ENCODE data around the gene CCNA1. TPM values are rescaled to one million over a fixed set of nuclear protein-coding genes. Genes with fewer than 3 reads are reported as not detected.

CCNA1 gene
- total and polyA plus RNA-seq, 12 donors: 0.20 to 1.1 (median 0.38) TPM; not detected in 3

- peaks cover 0 to 5% (median 0%) of the 10 kb centered on the region in 7 donors for H3K27me3 ChIP-seq
- H3K36me3 ChIP-seq: no peaks in the 10 kb centered on the region
- no peak overlapping the region for H3K27ac ChIP-seq
- H3K4me1 ChIP-seq: peaks cover 0 to 10% (median 0%) of the 10 kb centered on the region in 9 donors
- intact Hi-C loops (cut with DNase I): loop anchor here in 2 of 10 donors (10.0 kb wide), 1 partner anchor 572 kb away; no protein-coding TSS in a partner anchor
- no peak for TF ChIP-seq CTCF (IDR thresholded peaks at IDR 0.05)
- H3K4me3 ChIP-seq: no peak overlapping the region
- 42 to 44% methylated on average over 1 of the region's 1 CpG for WGBS, 2 donors
- ATAC-seq (peak in 5 of 8 donors; percentile 50 to 82 (median 76)), DNase-seq (peak in 1 of 2 donors; percentile 25)
- H3K9me3 ChIP-seq: peaks cover 0 to 17% (median 0%) of the 10 kb centered on the region in 11 donors
These were observed 19.6 kb upstream of the CCNA1 start for GRCh38 chr13:36412736-36413135.

- intact Hi-C loops (cut with DNase I): loop anchor here in 2 of 10 donors (10.0 kb wide), 1 partner anchor 572 kb away; no protein-coding TSS in a partner anchor
- ATAC-seq (no peak), DNase-seq (no peak)
- 64 to 77% methylated on average over 1 of the region's 1 CpG for WGBS, 2 donors
- Histone ChIP-seq H3K27ac (no peak overlapping the region), H3K36me3 (no peaks in the 10 kb centered on the region), H3K4me3 (no peak overlapping the region), H3K4me1 (peaks cover 0 to 14% (median 0%) of the 10 kb centered on the region in 9 donors), H3K9me3 (peaks cover 0 to 17% (median 0%) of the 10 kb centered on the region in 11 donors), H3K27me3 (peaks cover 0 to 5% (median 0%) of the 10 kb centered on the region in 7 donors)
- no peak for TF ChIP-seq CTCF (IDR thresholded peaks at IDR 0.05)
These were observed 19.1 kb upstream of the CCNA1 start for GRCh38 chr13:36413161-36413560.

GRCh38 chr13:36414461-36414860 lies 17.8 kb upstream of the CCNA1 start:
- Histone ChIP-seq H3K27me3 (peaks cover 0 to 11% (median 0%) of the 10 kb centered on the region in 7 donors), H3K4me3 (no peak overlapping the region), H3K4me1 (peaks cover 0 to 19% (median 0%) of the 10 kb centered on the region in 9 donors), H3K36me3 (no peaks in the 10 kb centered on the region), H3K27ac (no peak overlapping the region), H3K9me3 (peaks cover 0 to 17% (median 0%) of the 10 kb centered on the region in 11 donors)
- intact Hi-C loops (cut with DNase I): loop anchor here in 2 of 10 donors (10.0 kb wide), 1 partner anchor 570 kb away; no protein-coding TSS in a partner anchor
- TF ChIP-seq CTCF (IDR thresholded peaks at IDR 0.05): no peak
- ATAC-seq (no peak), DNase-seq (no peak)
- 63 to 66% methylated on average over 3 of the region's 3 CpGs for WGBS, 2 donors

GRCh38 chr13:36417331-36417730 lies 15.0 kb upstream of the CCNA1 start:
- Histone ChIP-seq H3K4me1 (peaks cover 0 to 19% (median 0%) of the 10 kb centered on the region in 9 donors), H3K9me3 (peaks cover 0 to 17% (median 0%) of the 10 kb centered on the region in 11 donors), H3K36me3 (no peaks in the 10 kb centered on the region), H3K27ac (no peak overlapping the region), H3K4me3 (no peak overlapping the region), H3K27me3 (peaks cover 0 to 22% (median 0%) of the 10 kb centered on the region in 7 donors)
- intact Hi-C loops (cut with DNase I): loop anchor here in 2 of 10 donors (10.0 kb wide), 1 partner anchor 567 kb away; no protein-coding TSS in a partner anchor
- no peak for ATAC-seq
- 72 to 81% methylated on average over 2 of the region's 2 CpGs for WGBS, 2 donors
- DNase-seq: no peak
- TF ChIP-seq CTCF (IDR thresholded peaks at IDR 0.05): no peak
